Loucy (cell line): ENCODE measurements around the gene CDK2.

Source experiments
- H2AFZ ChIP-seq: fragments of 200-600 bp; sonication (generic); 2 replicates; pipeline ENCODE4 v1.6.0; 2016; ENCODE audit warnings: antibody characterized with exemption, mild to moderate bottlenecking, low read length, moderate library complexity
- H3F3A ChIP-seq: fragments of 200-600 bp; 2 replicates; pipeline ENCODE4 v1.6.0; 2016; ENCODE audit warnings: antibody characterized with exemption, low read depth, mild to moderate bottlenecking
- H3K27me3 ChIP-seq: fragments of 200-600 bp; sonication (generic); 2 replicates; pipeline ENCODE4 v1.6.1; 2014; ENCODE audit warnings: low read length, mild to moderate bottlenecking; ENCODE audit not compliant: insufficient read depth, poor library complexity, severe bottlenecking
- H3K36me3 ChIP-seq: fragments of 200-600 bp; sonication (generic); 2 replicates; pipeline ENCODE4 v1.6.1; 2016; ENCODE audit warnings: low read length; ENCODE audit not compliant: insufficient read depth
- H3K4me1 ChIP-seq: fragments of 200-600 bp; sonication (generic); 2 replicates; pipeline ENCODE4 v1.5.1; 2014; ENCODE audit warnings: low read length, mild to moderate bottlenecking; ENCODE audit not compliant: insufficient read depth, poor library complexity, severe bottlenecking
- H3K4me2 ChIP-seq: fragments of 200-600 bp; sonication (generic); 2 replicates; pipeline ENCODE4 v1.6.0; 2014; ENCODE audit warnings: antibody characterized with exemption, low read length, low read depth, mild to moderate bottlenecking; ENCODE audit not compliant: poor library complexity, severe bottlenecking
- H3K4me3 ChIP-seq: fragments of 200-600 bp; sonication (generic); 2 replicates; pipeline ENCODE4 v1.5.1; 2014; ENCODE audit warnings: low read length, mild to moderate bottlenecking, mixed read lengths; ENCODE audit not compliant: poor library complexity, severe bottlenecking
- H3K79me2 ChIP-seq: fragments of 200-600 bp; sonication (generic); 2 replicates; pipeline ENCODE4 v1.6.1; 2014; ENCODE audit warnings: low read length; ENCODE audit not compliant: insufficient read depth
- H3K9ac ChIP-seq: fragments of 200-600 bp; sonication (generic); 2 replicates; pipeline ENCODE4 v1.6.0; 2014; ENCODE audit warnings: mild to moderate bottlenecking, low read depth, low read length, moderate library complexity; ENCODE audit not compliant: poor library complexity, severe bottlenecking
- H3K9me2 ChIP-seq: fragments of 200-600 bp; sonication (generic); replicated peaks from 2 replicates; pipeline ENCODE4 v1.6.1; 2016; ENCODE audit warnings: low read depth, low read length, mixed read lengths
- H3K9me3 ChIP-seq: fragments of 200-600 bp; sonication (generic); 2 replicates; pipeline ENCODE4 v1.6.1; 2014; ENCODE audit warnings: mild to moderate bottlenecking, antibody characterized with exemption, low read length, low read depth; ENCODE audit not compliant: insufficient read depth
- H4K20me1 ChIP-seq: fragments of 200-600 bp; sonication (generic); 2 replicates; pipeline ENCODE4 v1.6.0; 2014; ENCODE audit warnings: antibody characterized with exemption, low read length, mild to moderate bottlenecking; ENCODE audit not compliant: insufficient read depth, poor library complexity, severe bottlenecking
- CTCF ChIP-seq: fragments of 200-600 bp; sonication (generic); conservative IDR thresholded peaks from 2 replicates; pipeline ENCODE4 v1.5.1; 2014; ENCODE audit warnings: mild to moderate bottlenecking, antibody characterized with exemption, low read length
- EZH2phosphoT487 ChIP-seq: fragments of 200-600 bp; IDR thresholded peaks from 2 replicates; pipeline ENCODE4 v1.6.1; 2018; ENCODE audit warnings: antibody characterized with exemption, mild to moderate bottlenecking, moderate library complexity, borderline replicate concordance

CDK2 gene

DNA sequence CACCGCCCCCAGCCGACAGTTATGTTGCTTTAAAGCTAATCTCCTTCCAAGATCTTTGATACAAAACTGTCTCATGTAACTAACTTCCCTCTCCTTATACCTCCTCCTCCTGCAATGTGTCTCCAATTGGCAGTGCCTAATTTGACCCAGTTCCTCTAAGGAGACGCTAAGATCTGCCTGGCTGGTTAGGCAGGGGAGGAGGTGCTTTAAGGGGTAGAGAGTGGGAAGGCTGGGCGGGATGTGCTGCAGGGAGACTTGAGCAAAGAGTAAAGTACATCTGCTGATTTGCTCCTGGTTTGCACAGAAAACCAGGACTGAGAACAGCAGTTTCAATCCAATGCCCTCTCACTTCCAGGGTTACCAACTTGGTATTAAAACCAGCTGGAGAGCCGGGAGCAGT lies 46.9 kb downstream of the CDK2 start:
- Histone ChIP-seq H3K9ac (no peak overlapping the region), H3K9me3 (no peaks in the 10 kb centered on the region), H3K9me2 (no peaks in the 10 kb centered on the region), H3K4me3 (no peak overlapping the region), H3F3A (no peaks in the 10 kb centered on the region), H3K79me2 (no peaks in the 10 kb centered on the region), H3K27me3 (no peaks in the 10 kb centered on the region), H3K36me3 (no peaks in the 10 kb centered on the region), H3K4me1 (peaks cover 6% of the 10 kb centered on the region), H3K4me2 (no peak overlapping the region), H4K20me1 (no peaks in the 10 kb centered on the region), H2AFZ (no peak overlapping the region)
- no peak for TF ChIP-seq EZH2phosphoT487
- no peak for TF ChIP-seq CTCF

DNA sequence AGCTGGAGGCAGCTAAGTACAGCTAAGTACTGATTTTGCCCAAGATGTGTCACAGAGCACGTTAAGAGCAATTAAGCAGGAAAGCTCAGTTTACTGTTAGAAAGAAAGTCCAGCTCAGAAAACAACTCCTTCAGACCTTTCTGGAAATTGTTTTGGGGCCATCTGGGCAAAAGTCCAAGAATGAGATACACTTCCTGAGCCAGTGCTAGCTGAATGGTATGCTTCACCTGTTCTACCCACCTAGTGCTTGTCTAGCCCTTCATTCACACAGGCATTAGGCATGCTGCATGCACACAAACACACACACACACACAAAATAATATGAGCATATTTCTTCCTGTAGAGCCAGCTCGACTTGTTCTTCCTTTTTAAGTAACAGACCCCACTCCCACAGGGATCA lies 47.6 kb downstream of the CDK2 start:
- Histone ChIP-seq H3K4me3 (no peak overlapping the region), H2AFZ (no peak overlapping the region), H3K4me2 (no peak overlapping the region), H3K9me3 (no peaks in the 10 kb centered on the region), H3K27me3 (no peaks in the 10 kb centered on the region), H3K4me1 (peaks cover 6% of the 10 kb centered on the region), H3K9me2 (no peaks in the 10 kb centered on the region), H3K36me3 (no peaks in the 10 kb centered on the region), H4K20me1 (no peaks in the 10 kb centered on the region), H3F3A (no peaks in the 10 kb centered on the region), H3K9ac (no peak overlapping the region), H3K79me2 (no peaks in the 10 kb centered on the region)
- TF ChIP-seq CTCF: no peak
- TF ChIP-seq EZH2phosphoT487: no peak

GRCh38 chr12:56017181-56017580 lies 50.6 kb downstream of the CDK2 start:
- no peaks in the 10 kb centered on the region for H3K27me3 ChIP-seq
- H2AFZ ChIP-seq: no peak overlapping the region
- no peaks in the 10 kb centered on the region for H3K9me2 ChIP-seq
- no peaks in the 10 kb centered on the region for H3F3A ChIP-seq
- H3K9ac ChIP-seq: no peak overlapping the region
- no peaks in the 10 kb centered on the region for H3K9me3 ChIP-seq
- no peak overlapping the region for H3K4me2 ChIP-seq
- H3K36me3 ChIP-seq: no peaks in the 10 kb centered on the region
- no peaks in the 10 kb centered on the region for H3K79me2 ChIP-seq
- H4K20me1 ChIP-seq: no peaks in the 10 kb centered on the region
- H3K4me3 ChIP-seq: no peak overlapping the region
- H3K4me1 ChIP-seq: peaks cover 6% of the 10 kb centered on the region
- TF ChIP-seq CTCF (no peak), EZH2phosphoT487 (no peak)
